LNCAP (cell line): ENCODE data around the gene VPS8.

Experiments
- TF ChIP-seq, protein P1 (sequence below): fragments of 450-650 bp; IDR thresholded peaks from 2 replicates; pipeline ENCODE4 v1.5.1; 2017; ENCODE audit warnings: mild to moderate bottlenecking

VPS8 gene

GRCh38 chr3:184777566-184778356 is 34.2 kb upstream of the VPS8 start:
- TF ChIP-seq, protein P1, sequence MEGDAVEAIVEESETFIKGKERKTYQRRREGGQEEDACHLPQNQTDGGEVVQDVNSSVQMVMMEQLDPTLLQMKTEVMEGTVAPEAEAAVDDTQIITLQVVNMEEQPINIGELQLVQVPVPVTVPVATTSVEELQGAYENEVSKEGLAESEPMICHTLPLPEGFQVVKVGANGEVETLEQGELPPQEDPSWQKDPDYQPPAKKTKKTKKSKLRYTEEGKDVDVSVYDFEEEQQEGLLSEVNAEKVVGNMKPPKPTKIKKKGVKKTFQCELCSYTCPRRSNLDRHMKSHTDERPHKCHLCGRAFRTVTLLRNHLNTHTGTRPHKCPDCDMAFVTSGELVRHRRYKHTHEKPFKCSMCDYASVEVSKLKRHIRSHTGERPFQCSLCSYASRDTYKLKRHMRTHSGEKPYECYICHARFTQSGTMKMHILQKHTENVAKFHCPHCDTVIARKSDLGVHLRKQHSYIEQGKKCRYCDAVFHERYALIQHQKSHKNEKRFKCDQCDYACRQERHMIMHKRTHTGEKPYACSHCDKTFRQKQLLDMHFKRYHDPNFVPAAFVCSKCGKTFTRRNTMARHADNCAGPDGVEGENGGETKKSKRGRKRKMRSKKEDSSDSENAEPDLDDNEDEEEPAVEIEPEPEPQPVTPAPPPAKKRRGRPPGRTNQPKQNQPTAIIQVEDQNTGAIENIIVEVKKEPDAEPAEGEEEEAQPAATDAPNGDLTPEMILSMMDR, result peak; percentile 76

GRCh38 chr3:184778426-184779332 is 33.3 kb upstream of the VPS8 start:
- TF ChIP-seq, protein P1, result no peak

- TF ChIP-seq, protein P1, result no peak
These were observed 30.9 kb upstream of the VPS8 start for GRCh38 chr3:184780981-184781515.

DNA sequence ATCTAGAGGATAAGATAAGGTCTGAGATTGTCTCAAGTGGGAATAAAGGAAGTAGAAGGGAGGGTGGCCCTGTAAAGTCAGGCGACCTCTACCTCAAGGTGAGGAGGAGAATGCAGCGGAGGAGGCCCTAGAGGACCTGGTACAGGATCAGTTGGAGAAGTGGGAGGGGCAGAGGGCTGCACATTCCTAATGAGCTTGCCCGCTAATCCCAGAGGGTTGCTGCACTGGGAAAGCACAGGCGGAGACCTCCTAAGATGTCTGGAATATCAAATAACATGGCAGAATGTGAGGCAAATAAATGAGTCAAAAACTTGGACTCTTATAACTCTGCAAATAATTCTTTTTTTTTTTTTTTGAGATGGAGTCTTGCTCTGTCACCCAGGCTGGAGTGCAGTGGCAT is 30.2 kb upstream of the VPS8 start:
- TF ChIP-seq, protein P1, result no peak

DNA sequence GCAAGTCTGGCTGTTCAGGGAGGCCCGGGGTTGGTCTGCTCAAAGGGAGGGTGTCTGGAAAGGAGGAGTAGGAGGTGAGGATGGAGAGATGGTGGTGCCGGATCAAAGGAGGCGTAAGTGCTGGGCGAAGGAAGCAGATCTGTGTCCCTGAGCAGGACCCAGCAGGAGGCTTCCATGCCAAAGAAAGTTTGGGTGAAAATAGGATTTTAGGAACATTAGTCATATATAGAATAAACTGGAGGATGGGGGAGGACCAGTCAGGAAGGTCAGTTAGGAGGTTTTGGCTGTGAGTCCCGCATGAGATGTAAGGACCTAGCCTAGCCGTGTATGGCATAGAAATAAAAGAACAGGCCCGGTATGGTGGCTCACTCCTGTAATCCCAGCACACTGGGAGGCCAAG is 28.6 kb upstream of the VPS8 start:
- TF ChIP-seq, protein P1, result no peak

- TF ChIP-seq, protein P1, result no peak
These were observed 27.1 kb upstream of the VPS8 start for GRCh38 chr3:184784731-184785500.

- TF ChIP-seq, protein P1, result no peak
These were observed 26.1 kb upstream of the VPS8 start for GRCh38 chr3:184785890-184786279.
